ENCODE results near the gene RASD1. TPM values are rescaled to one million over a fixed set of nuclear protein-coding genes. Genes with fewer than 3 reads are reported as not detected.

RASD1 gene
- total RNA-seq, 4 donors from 2014 or later: 23.5 to 83.8 (median 61.3) TPM

DNA sequence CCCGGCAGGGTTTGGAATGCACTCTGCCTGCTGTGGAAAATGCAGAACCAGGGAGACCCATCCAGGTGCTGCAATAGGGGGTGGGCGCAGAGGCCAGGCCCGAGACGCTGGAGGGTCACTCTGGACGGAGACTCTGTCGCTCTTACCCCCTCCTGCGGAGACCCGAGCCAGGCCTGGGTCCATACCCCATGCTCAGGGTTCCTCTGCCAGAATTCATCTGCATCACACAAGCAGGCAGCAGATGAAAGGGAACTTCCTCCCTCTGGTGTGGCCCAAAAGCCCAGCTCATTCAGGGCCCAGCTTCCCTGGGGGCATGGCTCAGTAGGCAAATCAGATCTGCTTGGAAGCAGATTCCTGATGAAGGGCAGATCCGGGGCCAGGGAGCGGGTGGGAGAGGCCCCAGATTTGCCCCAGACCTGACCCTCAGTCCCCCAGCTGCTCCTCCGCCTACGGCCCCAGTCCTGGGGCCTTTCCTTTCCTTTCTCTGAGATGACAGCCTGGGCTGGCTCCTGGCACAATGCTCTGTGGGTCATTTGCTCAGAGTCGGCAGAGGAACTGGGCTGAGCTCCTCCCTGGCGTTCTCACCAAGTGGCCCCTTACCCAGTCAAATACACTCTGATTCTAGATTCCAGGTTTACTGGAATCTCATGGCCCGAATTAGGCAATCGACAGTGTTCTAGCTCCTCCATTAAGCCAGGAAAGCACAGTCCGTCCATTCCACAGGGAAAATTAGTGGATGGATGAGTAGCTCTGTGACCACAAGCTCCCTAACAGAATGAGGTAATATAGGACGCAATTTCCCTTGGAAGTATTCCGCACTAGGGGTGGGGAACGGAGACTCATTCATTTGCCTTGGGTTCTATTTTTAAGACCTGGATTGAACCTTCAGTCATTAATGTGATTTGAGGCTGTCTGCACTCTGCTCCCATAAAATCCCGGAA, 19.1 kb upstream of the RASD1 start:
- 92 to 95% methylated on average over 6 to 15 of the region's 21 CpGs for WGBS, 2 donors (ENCODE audit: low coverage in 1 of 2)
- Histone ChIP-seq H3K27me3 (no peaks in the 10 kb centered on the region), H3K4me1 (no peaks in the 10 kb centered on the region), H3K27ac (no peak overlapping the region), H3K36me3 (no peaks in the 10 kb centered on the region), H3K9me3 (no peaks in the 10 kb centered on the region), H3K4me3 (no peak overlapping the region)
- in situ Hi-C loops (cut with MboI; ENCODE audit: low pct_ligation_motif_present in 1 of 4, low pct_unique_long_range_greater_than_20kb in 1 of 4, low sequenced_read_pairs in 3 of 4): no loop called here
- intact Hi-C loops (cut with DNase I; ENCODE audit: low total_unique reads): loop anchor here (10.0 kb wide), 1 partner anchor 120 kb away; no protein-coding TSS in a partner anchor
- TF ChIP-seq, protein P1, sequence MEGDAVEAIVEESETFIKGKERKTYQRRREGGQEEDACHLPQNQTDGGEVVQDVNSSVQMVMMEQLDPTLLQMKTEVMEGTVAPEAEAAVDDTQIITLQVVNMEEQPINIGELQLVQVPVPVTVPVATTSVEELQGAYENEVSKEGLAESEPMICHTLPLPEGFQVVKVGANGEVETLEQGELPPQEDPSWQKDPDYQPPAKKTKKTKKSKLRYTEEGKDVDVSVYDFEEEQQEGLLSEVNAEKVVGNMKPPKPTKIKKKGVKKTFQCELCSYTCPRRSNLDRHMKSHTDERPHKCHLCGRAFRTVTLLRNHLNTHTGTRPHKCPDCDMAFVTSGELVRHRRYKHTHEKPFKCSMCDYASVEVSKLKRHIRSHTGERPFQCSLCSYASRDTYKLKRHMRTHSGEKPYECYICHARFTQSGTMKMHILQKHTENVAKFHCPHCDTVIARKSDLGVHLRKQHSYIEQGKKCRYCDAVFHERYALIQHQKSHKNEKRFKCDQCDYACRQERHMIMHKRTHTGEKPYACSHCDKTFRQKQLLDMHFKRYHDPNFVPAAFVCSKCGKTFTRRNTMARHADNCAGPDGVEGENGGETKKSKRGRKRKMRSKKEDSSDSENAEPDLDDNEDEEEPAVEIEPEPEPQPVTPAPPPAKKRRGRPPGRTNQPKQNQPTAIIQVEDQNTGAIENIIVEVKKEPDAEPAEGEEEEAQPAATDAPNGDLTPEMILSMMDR (IDR thresholded peaks at IDR 0.05): no peak
- no peak for TF ChIP-seq POLR2A (IDR thresholded peaks at IDR 0.05)
- TF ChIP-seq EP300 (IDR thresholded peaks at IDR 0.05; ENCODE audit: low read depth): no peak
- no peak for TF ChIP-seq POLR2AphosphoS5 (IDR thresholded peaks at IDR 0.05)
- DNase-seq: no peak

DNA sequence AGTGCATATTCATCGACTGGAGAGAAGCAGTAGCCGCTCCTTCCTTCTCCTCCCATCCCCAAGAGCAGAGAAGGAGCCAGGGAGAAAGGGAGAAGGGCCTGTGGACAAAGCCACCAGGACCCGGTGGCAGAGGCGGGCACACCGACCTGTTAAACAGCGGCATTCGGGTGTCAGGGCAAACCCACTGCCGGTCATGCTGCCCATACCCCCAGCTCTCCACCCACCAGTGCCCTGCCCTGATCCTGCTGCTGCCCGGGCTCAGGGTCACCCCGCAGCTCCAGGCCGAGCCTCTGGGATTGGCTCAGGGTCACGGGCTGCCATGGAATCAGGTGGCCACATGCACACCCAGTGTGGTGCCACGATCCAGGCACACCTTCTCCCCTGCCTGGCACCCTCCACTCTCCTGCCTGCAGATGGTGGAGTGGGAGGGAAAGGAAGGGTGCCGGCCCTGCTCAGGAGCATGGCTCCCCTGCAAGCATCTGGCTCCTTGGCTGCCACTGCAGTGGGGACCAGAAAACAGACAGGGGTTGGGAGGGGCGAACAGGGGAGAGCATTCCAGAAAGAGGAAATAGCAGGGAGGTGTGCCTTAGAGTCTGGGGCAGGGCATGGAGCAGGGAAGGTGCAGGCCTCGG, 18.3 kb upstream of the RASD1 start:
- H3K9me3 ChIP-seq: no peaks in the 10 kb centered on the region
- H3K27me3 ChIP-seq: no peaks in the 10 kb centered on the region
- 80 to 90% methylated on average over 1 to 16 of the region's 16 CpGs for WGBS, 2 donors (ENCODE audit: low coverage in 1 of 2)
- no peaks in the 10 kb centered on the region for H3K36me3 ChIP-seq
- no peak overlapping the region for H3K4me3 ChIP-seq
- intact Hi-C loops (cut with DNase I; ENCODE audit: low total_unique reads): loop anchor here (10.0 kb wide), 1 partner anchor 120 kb away; no protein-coding TSS in a partner anchor
- H3K4me1 ChIP-seq: no peaks in the 10 kb centered on the region
- TF ChIP-seq EP300 (IDR thresholded peaks at IDR 0.05; ENCODE audit: low read depth): no peak
- TF ChIP-seq, protein P1 (IDR thresholded peaks at IDR 0.05): no peak
- TF ChIP-seq POLR2A (IDR thresholded peaks at IDR 0.05): no peak
- TF ChIP-seq POLR2AphosphoS5 (IDR thresholded peaks at IDR 0.05): no peak
- in situ Hi-C loops (cut with MboI; ENCODE audit: low pct_ligation_motif_present in 1 of 4, low pct_unique_long_range_greater_than_20kb in 1 of 4, low sequenced_read_pairs in 3 of 4): no loop called here
- no peak overlapping the region for H3K27ac ChIP-seq
- no peak for DNase-seq

DNA sequence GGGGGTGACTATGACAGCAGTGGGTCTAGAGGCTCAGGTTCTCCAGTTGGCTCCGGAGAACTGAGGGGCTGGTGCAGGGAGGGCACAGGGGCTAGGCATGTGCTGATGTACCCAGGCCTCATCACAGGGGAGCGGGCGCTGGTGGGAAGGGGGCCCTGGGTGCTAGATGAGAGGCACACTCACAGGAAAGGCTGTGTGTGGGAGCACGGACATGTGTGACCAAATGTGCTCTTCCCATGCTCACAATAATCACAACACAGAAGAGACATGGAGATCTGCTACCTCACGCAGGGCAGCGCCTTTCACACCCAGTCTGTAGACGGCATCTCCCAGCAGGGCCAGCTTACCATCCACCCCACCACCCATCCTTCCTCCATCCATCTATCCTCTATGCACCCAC, 17.4 kb upstream of the RASD1 start:
- DNase-seq: no peak
- H3K4me3 ChIP-seq: no peak overlapping the region
- TF ChIP-seq, protein P1 (IDR thresholded peaks at IDR 0.05): no peak
- no peak for TF ChIP-seq POLR2AphosphoS5 (IDR thresholded peaks at IDR 0.05)
- TF ChIP-seq POLR2A (IDR thresholded peaks at IDR 0.05): no peak
- no peak for TF ChIP-seq EP300 (IDR thresholded peaks at IDR 0.05; ENCODE audit: low read depth)
- in situ Hi-C loops (cut with MboI; ENCODE audit: low pct_ligation_motif_present in 1 of 4, low pct_unique_long_range_greater_than_20kb in 1 of 4, low sequenced_read_pairs in 3 of 4) (no loop called here), intact Hi-C loops (cut with DNase I; ENCODE audit: low total_unique reads) (loop anchor here (10.0 kb wide), 1 partner anchor 121 kb away; no protein-coding TSS in a partner anchor)
- WGBS, 2 donors (ENCODE audit: low coverage in 1 of 2): 93 to 100% methylated on average over 1 to 7 of the region's 7 CpGs
- H3K27me3 ChIP-seq: no peaks in the 10 kb centered on the region
- no peak overlapping the region for H3K27ac ChIP-seq
- no peaks in the 10 kb centered on the region for H3K36me3 ChIP-seq
- no peaks in the 10 kb centered on the region for H3K4me1 ChIP-seq
- no peaks in the 10 kb centered on the region for H3K9me3 ChIP-seq

DNA sequence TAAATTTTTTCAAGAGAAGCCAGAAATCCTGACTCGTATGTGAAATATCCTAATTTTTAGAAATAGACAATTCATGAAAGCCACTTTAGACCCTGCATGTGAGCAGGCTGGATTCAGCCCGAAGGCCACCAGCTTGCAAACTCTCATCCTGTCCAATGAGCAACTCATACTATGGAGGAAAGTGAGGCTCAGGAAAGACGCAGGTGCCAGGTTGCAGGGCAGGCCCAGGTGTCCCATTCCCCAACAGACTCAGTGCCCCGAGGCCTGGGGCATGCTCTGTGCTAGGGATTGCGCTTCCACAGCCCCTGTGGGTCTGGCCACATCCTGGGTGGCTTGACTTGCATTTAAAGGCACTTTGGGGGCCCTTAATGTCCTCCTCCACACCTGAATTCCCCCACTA, 16.7 kb upstream of the RASD1 start:
- 95% methylated on average over 5 of the region's 5 CpGs; no CpG with 5 or more reads in 1 of the 2 donors for WGBS, 2 donors (ENCODE audit: low coverage in 1 of 2)
- DNase-seq: no peak
- TF ChIP-seq, protein P1 (IDR thresholded peaks at IDR 0.05): no peak
- no peak for TF ChIP-seq POLR2AphosphoS5 (IDR thresholded peaks at IDR 0.05)
- no peak for TF ChIP-seq POLR2A (IDR thresholded peaks at IDR 0.05)
- TF ChIP-seq EP300 (IDR thresholded peaks at IDR 0.05; ENCODE audit: low read depth): no peak
- H3K27ac ChIP-seq: no peak overlapping the region
- no peaks in the 10 kb centered on the region for H3K4me1 ChIP-seq
- H3K9me3 ChIP-seq: no peaks in the 10 kb centered on the region
- intact Hi-C loops (cut with DNase I; ENCODE audit: low total_unique reads): loop anchor here (10.0 kb wide), 1 partner anchor 122 kb away; no protein-coding TSS in a partner anchor
- in situ Hi-C loops (cut with MboI; ENCODE audit: low pct_ligation_motif_present in 1 of 4, low pct_unique_long_range_greater_than_20kb in 1 of 4, low sequenced_read_pairs in 3 of 4): no loop called here
- no peaks in the 10 kb centered on the region for H3K36me3 ChIP-seq
- H3K4me3 ChIP-seq: no peak overlapping the region
- H3K27me3 ChIP-seq: no peaks in the 10 kb centered on the region

All from transverse colon (tissue), 4 donors.